Measurements from ENCODE around the gene SLC18B1. TPM values are rescaled to one million over a fixed set of nuclear protein-coding genes. Genes with fewer than 3 reads are reported as not detected.
A peak's percentile ranks its signal among the peaks of the same experiment; 100 is the strongest.

Gene SLC18B1
- total and polyA plus RNA-seq, 8 donors: 10.8 to 26.6 (median 23.3) TPM

- TF ChIP-seq, protein P1, sequence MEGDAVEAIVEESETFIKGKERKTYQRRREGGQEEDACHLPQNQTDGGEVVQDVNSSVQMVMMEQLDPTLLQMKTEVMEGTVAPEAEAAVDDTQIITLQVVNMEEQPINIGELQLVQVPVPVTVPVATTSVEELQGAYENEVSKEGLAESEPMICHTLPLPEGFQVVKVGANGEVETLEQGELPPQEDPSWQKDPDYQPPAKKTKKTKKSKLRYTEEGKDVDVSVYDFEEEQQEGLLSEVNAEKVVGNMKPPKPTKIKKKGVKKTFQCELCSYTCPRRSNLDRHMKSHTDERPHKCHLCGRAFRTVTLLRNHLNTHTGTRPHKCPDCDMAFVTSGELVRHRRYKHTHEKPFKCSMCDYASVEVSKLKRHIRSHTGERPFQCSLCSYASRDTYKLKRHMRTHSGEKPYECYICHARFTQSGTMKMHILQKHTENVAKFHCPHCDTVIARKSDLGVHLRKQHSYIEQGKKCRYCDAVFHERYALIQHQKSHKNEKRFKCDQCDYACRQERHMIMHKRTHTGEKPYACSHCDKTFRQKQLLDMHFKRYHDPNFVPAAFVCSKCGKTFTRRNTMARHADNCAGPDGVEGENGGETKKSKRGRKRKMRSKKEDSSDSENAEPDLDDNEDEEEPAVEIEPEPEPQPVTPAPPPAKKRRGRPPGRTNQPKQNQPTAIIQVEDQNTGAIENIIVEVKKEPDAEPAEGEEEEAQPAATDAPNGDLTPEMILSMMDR (IDR thresholded peaks at IDR 0.05): peak in 1 of 2 donors; percentile 37
- H3K27ac ChIP-seq: no peak overlapping the region
- no peaks in the 10 kb centered on the region for H3K27me3 ChIP-seq
- intact Hi-C loops (cut with DNase I): no loop called here
- ATAC-seq: peak; percentile 71
- peak in 2 of 4 donors; percentile 28 to 54 for DNase-seq
- H3K36me3 ChIP-seq: no peaks in the 10 kb centered on the region
- H3K4me1 ChIP-seq: no peaks in the 10 kb centered on the region
- no peak overlapping the region for H3K4me3 ChIP-seq
- H3K9me3 ChIP-seq: no peaks in the 10 kb centered on the region
These were observed 31.9 kb upstream of the SLC18B1 start for GRCh38 chr6:132830334-132830751.

DNA sequence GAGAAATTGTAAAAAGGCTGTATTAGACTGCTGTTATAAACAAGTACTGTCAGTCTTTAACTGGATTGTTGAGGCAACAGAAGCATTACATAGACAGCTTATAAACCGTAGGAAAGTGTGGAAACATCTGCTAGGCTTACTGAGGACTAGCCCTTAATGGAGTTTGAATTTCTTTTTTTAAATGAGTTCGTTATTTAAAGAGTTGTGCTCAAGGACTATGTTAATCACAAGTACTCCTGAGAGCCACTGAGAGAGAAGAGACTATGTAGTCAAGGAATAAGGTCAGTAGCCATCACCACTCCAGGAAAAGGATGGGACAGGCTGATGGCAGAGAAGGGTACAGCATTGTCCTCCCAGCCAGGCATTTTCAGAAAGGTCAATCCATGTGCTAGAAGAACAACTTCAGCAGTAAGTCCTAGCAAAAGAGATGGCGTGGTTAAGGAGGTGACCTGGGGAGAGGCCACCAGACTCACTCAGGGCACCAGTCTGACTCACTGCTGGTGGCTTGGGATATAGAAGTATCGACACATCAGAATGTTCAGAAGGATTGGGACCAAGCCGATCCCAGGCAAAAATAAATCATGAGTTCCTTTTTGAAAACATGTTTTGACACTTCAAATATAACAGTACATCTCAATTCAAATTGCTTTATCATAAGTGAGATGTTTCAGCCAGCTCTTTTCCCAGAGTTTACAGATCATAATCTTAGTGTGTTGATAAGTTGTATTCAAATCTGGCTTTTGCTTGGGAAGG is 22.4 kb upstream of the SLC18B1 start:
- Histone ChIP-seq H3K27me3 (no peaks in the 10 kb centered on the region), H3K36me3 (peaks cover 0 to 42% of the 10 kb centered on the region in 2 donors), H3K9me3 (no peaks in the 10 kb centered on the region), H3K4me1 (peaks cover 12 to 34% of the 10 kb centered on the region in 2 donors), H3K4me3 (no peak overlapping the region), H3K27ac (peak overlapping the region in 1 of 2 donors; percentile 45)
- ATAC-seq (peak; percentile 17), DNase-seq (no peak)
- TF ChIP-seq, protein P1 (IDR thresholded peaks at IDR 0.05): no peak
- intact Hi-C loops (cut with DNase I): loop anchor here in 1 of 2 donors (10.0 kb wide), 1 partner anchor 694 kb away; no protein-coding TSS in a partner anchor

- DNase-seq (no peak), ATAC-seq (no peak)
- intact Hi-C loops (cut with DNase I): loop anchor here in 1 of 2 donors (10.0 kb wide), 1 partner anchor 695 kb away; no protein-coding TSS in a partner anchor
- Histone ChIP-seq H3K36me3 (peaks cover 0 to 46% of the 10 kb centered on the region in 2 donors), H3K27me3 (no peaks in the 10 kb centered on the region), H3K4me3 (no peak overlapping the region), H3K4me1 (peaks cover 18 to 43% of the 10 kb centered on the region in 2 donors), H3K27ac (no peak overlapping the region), H3K9me3 (no peaks in the 10 kb centered on the region)
- TF ChIP-seq, protein P1 (IDR thresholded peaks at IDR 0.05): no peak
These were observed 21.1 kb upstream of the SLC18B1 start for GRCh38 chr6:132819405-132820161.

- Histone ChIP-seq H3K4me1 (peaks cover 18 to 43% of the 10 kb centered on the region in 2 donors), H3K9me3 (no peaks in the 10 kb centered on the region), H3K36me3 (peaks cover 0 to 46% of the 10 kb centered on the region in 2 donors), H3K27me3 (no peaks in the 10 kb centered on the region), H3K4me3 (no peak overlapping the region), H3K27ac (peak overlapping the region in 1 of 2 donors; percentile 23)
- no peak for ATAC-seq
- DNase-seq: no peak
- TF ChIP-seq, protein P1 (IDR thresholded peaks at IDR 0.05): no peak
- intact Hi-C loops (cut with DNase I): no loop called here
These were observed 20.2 kb upstream of the SLC18B1 start for GRCh38 chr6:132818404-132819359.
